CD14-positive monocyte (primary cell): ENCODE data around the gene STOML2. TPM values are rescaled to one million over a fixed set of nuclear protein-coding genes. Genes with fewer than 3 reads are reported as not detected.

Experiments used
- DNase-seq, 3 donors: peaks; one replicate each; pipeline ENCODE4 v3.0.0-alpha.2; 2011 to 2022
- H2AFZ ChIP-seq: 2 replicates; pipeline ENCODE4 v1.6.0; 2012; ENCODE audit warnings: mild to moderate bottlenecking, low read depth, low read length, inconsistent platforms; ENCODE audit not compliant: insufficient read depth, poor library complexity, severe bottlenecking
- H3K27ac ChIP-seq, 2 donors: 1 replicate in 1 of 2; 2 replicates in 1 of 2; pipeline ENCODE4 v1.5.1; 2012 to 2013; ENCODE audit warnings: low read length in 2 of 2, control low read depth in 1 of 2, inconsistent platforms in 1 of 2, low read depth in 1 of 2, mild to moderate bottlenecking in 1 of 2
- H3K27me3 ChIP-seq, 2 donors: one replicate each; pipeline versions ENCODE4 v1.6.0 to v1.6.1; 2011 to 2013; ENCODE audit warnings: low read length in 2 of 2; ENCODE audit not compliant: control insufficient read depth in 2 of 2, insufficient read depth in 2 of 2
- H3K36me3 ChIP-seq, 2 donors: replicated peaks in 1 of 2; 1 replicate in 1 of 2; 2 replicates in 1 of 2; pipeline versions ENCODE4 v1.5.1 to v1.6.1; 2012 to 2013; ENCODE audit warnings: low read length in 2 of 2, control low read depth in 1 of 2, inconsistent platforms in 1 of 2, mild to moderate bottlenecking in 1 of 2; ENCODE audit not compliant: insufficient read depth in 2 of 2, control insufficient read depth in 1 of 2
- H3K4me1 ChIP-seq, 2 donors: 1 replicate in 1 of 2; 2 replicates in 1 of 2; pipeline versions ENCODE4 v1.5.1 to v1.6.1; 2012 to 2013; ENCODE audit warnings: low read length in 2 of 2, control low read depth in 1 of 2, inconsistent platforms in 1 of 2, mild to moderate bottlenecking in 1 of 2, moderate library complexity in 1 of 2; ENCODE audit not compliant: insufficient read depth in 2 of 2, control insufficient read depth in 1 of 2
- H3K4me2 ChIP-seq: replicated peaks from 2 replicates; pipeline ENCODE3; 2012; ENCODE audit warnings: low read length, moderate library complexity, mild to moderate bottlenecking; ENCODE audit not compliant: poor library complexity, severe bottlenecking; ENCODE audit errors: extremely low read depth
- H3K4me3 ChIP-seq, 3 experiments: fragments of 200-600 bp in 1 of 3; sonication (generic) in 1 of 3; replicated peaks in 1 of 3; 1 replicate in 2 of 3; 2 replicates in 1 of 3; pipeline ENCODE4 v1.5.1; 2011 to 2013; ENCODE audit warnings: low read length in 3 of 3, mild to moderate bottlenecking in 3 of 3, control low read depth in 2 of 3, low read depth in 2 of 3, inconsistent platforms in 1 of 3, moderate library complexity in 1 of 3
- H3K79me2 ChIP-seq: 2 replicates; pipeline ENCODE4 v1.6.0; 2012; ENCODE audit warnings: mild to moderate bottlenecking, control low read depth, inconsistent platforms, low read length, moderate library complexity; ENCODE audit not compliant: insufficient read depth
- H3K9ac ChIP-seq: 2 replicates; pipeline ENCODE4 v1.6.0; 2017; ENCODE audit warnings: low read length, mild to moderate bottlenecking; ENCODE audit not compliant: insufficient read depth, poor library complexity, severe bottlenecking
- H3K9me3 ChIP-seq, 2 donors: replicated peaks in 1 of 2; 1 replicate in 1 of 2; 2 replicates in 1 of 2; pipeline versions ENCODE4 v1.5.1 to v1.6.1; 2012 to 2013; ENCODE audit warnings: low read length in 2 of 2, control low read depth in 1 of 2; ENCODE audit not compliant: control insufficient read depth in 1 of 2, insufficient read depth in 1 of 2
- H4K20me1 ChIP-seq: 2 replicates; pipeline ENCODE4 v1.6.0; 2012; ENCODE audit warnings: mild to moderate bottlenecking, low read length, control low read depth, moderate library complexity; ENCODE audit not compliant: insufficient read depth
- H3K27ac Mint-ChIP-seq, 7 donors: one replicate each; pipeline ENCODE4 v1.8.0; 2020; ENCODE audit warnings: mild to moderate bottlenecking in 7 of 7, mixed read lengths in 7 of 7, moderate library complexity in 6 of 7, inconsistent platforms in 2 of 7
- H3K27me3 Mint-ChIP-seq, 3 donors: one replicate each; pipeline ENCODE4 v1.8.0; 2021 to 2022; ENCODE audit warnings: low read depth in 3 of 3, mild to moderate bottlenecking in 3 of 3, mixed read lengths in 3 of 3, moderate library complexity in 3 of 3, inconsistent platforms in 1 of 3
- H3K36me3 Mint-ChIP-seq, 2 donors: one replicate each; pipeline ENCODE4 v1.8.0; 2020; ENCODE audit warnings: mixed read lengths in 2 of 2, inconsistent platforms in 1 of 2, mild to moderate bottlenecking in 1 of 2
- H3K4me1 Mint-ChIP-seq: one replicate; pipeline ENCODE4 v1.8.0; 2020; ENCODE audit warnings: mild to moderate bottlenecking, mixed read lengths
- H3K4me3 Mint-ChIP-seq, 2 donors: one replicate each; pipeline ENCODE4 v1.8.0; 2020; ENCODE audit warnings: mild to moderate bottlenecking in 2 of 2, mixed read lengths in 2 of 2, moderate library complexity in 1 of 2
- H3K9me3 Mint-ChIP-seq, 7 donors: one replicate each; pipeline ENCODE4 v1.8.0; 2020 to 2022; ENCODE audit warnings: mixed read lengths in 7 of 7, mild to moderate bottlenecking in 6 of 7, moderate library complexity in 6 of 7, inconsistent platforms in 2 of 7
- CTCF ChIP-seq: fragments of 200-600 bp; IDR thresholded peaks from one replicate; pipeline ENCODE4 v1.8.0; 2022; ENCODE audit warnings: antibody characterized with exemption, mild to moderate bottlenecking
- WGBS: methylation state at CpG from one replicate; pipeline ENCODE4 v1.1.5; 2013; ENCODE audit warnings: missing lambda C conversion rate; ENCODE audit not compliant: insufficient coverage; 5-methylcytosine and 5-hydroxymethylcytosine counted together
- intact Hi-C, 2 donors: fragments of 100-400 bp; cut with micrococcal nuclease; formaldehyde crosslinking; loops; one replicate each; pipeline versions ENCODE4 v1.15.0 to v1.15.1; 2023
- polyA plus RNA-seq, 3 donors: library from polyadenylated mRNA; depleted of rRNA in 1 of 3; unstranded in 2 of 3; stranded (reverse) in 1 of 3; fragments of 300-500 nt in 2 of 3; fragments of >200 nt in 1 of 3; fragmentation: Illumina TruSeq in 2 of 3; gene quantifications; 1 replicate in 2 of 3; 2 replicates in 1 of 3; pipeline ENCODE4 v1.2.3, GENCODE V29; 2012 to 2021

STOML2 gene
- polyA plus RNA-seq, 3 donors: 45.5 to 62.0 (median 50.3) TPM

GRCh38 chr9:35114840-35115628 is 12.1 kb upstream of the STOML2 start:
- Histone ChIP-seq H4K20me1 (peaks cover 38% of the 10 kb centered on the region), H3K9me3 (no peaks in the 10 kb centered on the region), H3K27ac (peak overlapping the region; percentile 95 to 98), H3K27me3 (no peaks in the 10 kb centered on the region), H3K9ac (peak overlapping the region; percentile 89), H3K36me3 (no peaks in the 10 kb centered on the region), H3K4me3 (peak overlapping the region; percentile 52 to 91 (median 72)), H2AFZ (peak overlapping the region; percentile 81), H3K4me1 (peaks cover 51 to 61% of the 10 kb centered on the region in 2 donors), H3K4me2 (peak overlapping the region; percentile 89), H3K79me2 (peaks cover 51% of the 10 kb centered on the region)
- intact Hi-C loops: loop anchor here (2.0 to 10.0 kb wide), 10 partner anchors 43 to 617 kb away; partner anchors contain the start of genes CCDC107 (in 1 of the 2), CCL27 (in 1 of the 2), CREB3 (in 1 of the 2) and DNAJB5 (in 1 of the 2)
- WGBS: 0% methylated on average over 10 of the region's 12 CpGs
- peaks cover 0 to 6% (median 0%) of the 10 kb centered on the region in 3 donors for H3K27me3 Mint-ChIP-seq
- DNase-seq: peak; percentile 85 to 92 (median 91)
- peaks cover 0 to 3% (median 0%) of the 10 kb centered on the region in 7 donors for H3K9me3 Mint-ChIP-seq
- peaks cover 7 to 20% of the 10 kb centered on the region in 2 donors for H3K36me3 Mint-ChIP-seq
- H3K27ac Mint-ChIP-seq: peak overlapping the region; percentile 99 to 100 (median 99)
- H3K4me3 Mint-ChIP-seq: peak overlapping the region; percentile 97 to 99
- peaks cover 58% of the 10 kb centered on the region for H3K4me1 Mint-ChIP-seq
- no peak for TF ChIP-seq CTCF

DNA sequence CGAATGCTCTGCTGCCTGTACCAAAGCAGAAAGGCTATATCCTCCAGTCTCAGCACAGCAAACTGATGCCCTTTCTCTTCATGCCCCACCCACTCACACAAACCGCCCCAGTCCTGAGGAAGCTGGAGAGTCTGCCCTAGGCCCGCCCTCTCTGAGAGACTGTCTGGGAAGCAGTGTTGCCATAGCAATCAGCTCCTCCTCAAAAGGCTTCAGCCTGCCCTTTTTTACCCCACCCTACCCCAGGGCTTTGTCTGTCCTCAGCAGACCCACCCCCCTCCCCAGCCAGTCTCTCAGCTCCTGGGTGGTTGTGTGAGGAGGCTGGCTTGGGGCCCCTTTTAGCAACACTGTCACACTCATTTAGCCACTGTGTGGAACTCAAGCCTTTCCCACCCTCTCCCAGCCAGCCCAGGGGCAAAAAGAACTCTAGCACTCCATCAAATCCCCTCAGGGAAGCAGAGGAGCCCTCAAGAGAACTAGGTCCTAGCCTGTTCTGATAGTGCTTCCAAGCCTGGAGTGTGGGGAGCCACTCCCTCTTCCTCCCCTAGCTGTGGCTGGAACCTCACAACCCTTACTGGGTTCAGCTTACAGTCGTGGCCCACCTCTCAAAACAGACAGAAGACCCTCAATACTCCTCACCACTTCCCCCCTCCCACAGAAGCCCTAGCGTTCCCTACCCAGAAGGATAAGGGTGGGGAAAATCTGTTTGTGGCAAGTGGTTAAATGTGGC is 11.3 kb upstream of the STOML2 start:
- Histone ChIP-seq H3K27me3 (no peaks in the 10 kb centered on the region), H3K36me3 (peaks cover 0 to 6% of the 10 kb centered on the region in 2 donors), H2AFZ (no peak overlapping the region), H4K20me1 (peaks cover 46% of the 10 kb centered on the region), H3K4me3 (peak overlapping the region; percentile 52 to 91 (median 72)), H3K4me1 (peaks cover 58 to 68% of the 10 kb centered on the region in 2 donors), H3K27ac (peak overlapping the region; percentile 95 to 98), H3K4me2 (peak overlapping the region; percentile 89), H3K9ac (peak overlapping the region; percentile 89), H3K9me3 (no peaks in the 10 kb centered on the region), H3K79me2 (peaks cover 59% of the 10 kb centered on the region)
- 4% methylated on average over 3 of the region's 5 CpGs for WGBS
- peak; percentile 85 to 99 (median 95) for DNase-seq
- peaks cover 12 to 28% of the 10 kb centered on the region in 2 donors for H3K36me3 Mint-ChIP-seq
- peak overlapping the region; percentile 97 to 99 for H3K4me3 Mint-ChIP-seq
- peaks cover 0 to 6% (median 0%) of the 10 kb centered on the region in 3 donors for H3K27me3 Mint-ChIP-seq
- intact Hi-C loops: loop anchor here (2.0 to 10.0 kb wide), 7 partner anchors 42 to 618 kb away; partner anchors contain the start of genes CCDC107 (in 1 of the 2), CCL27 (in 1 of the 2), CREB3 (in 1 of the 2) and DNAJB5 (in 1 of the 2)
- H3K4me1 Mint-ChIP-seq: peaks cover 66% of the 10 kb centered on the region
- peak overlapping the region; percentile 99 to 100 (median 99) for H3K27ac Mint-ChIP-seq
- no peak for TF ChIP-seq CTCF
- H3K9me3 Mint-ChIP-seq: peaks cover 0 to 3% (median 0%) of the 10 kb centered on the region in 7 donors
